ENCODE measurements around the gene GZF1. TPM values are rescaled to one million over a fixed set of nuclear protein-coding genes. Genes with fewer than 3 reads are reported as not detected.

The GZF1 gene
- total and polyA plus RNA-seq, 2 donors from 2014 or later: 7.7 to 14.1 TPM

- Histone ChIP-seq H3K36me3 (ENCODE audit: control insufficient read depth in 2 of 3, insufficient read depth in 3 of 3, low read length in 3 of 3) (no peaks in the 10 kb centered on the region), H3K9ac (ENCODE audit: low read length in 3 of 3) (peak within 1 kb of the TSS; percentile 67 to 83 (median 82)), H3K9me3 (ENCODE audit: control insufficient read depth in 2 of 3, insufficient read depth in 1 of 3, low read length in 3 of 3) (no peaks in the 10 kb centered on the region), H3K4me1 (ENCODE audit: control insufficient read depth in 2 of 3, insufficient read depth in 2 of 3, low read depth in 1 of 3, low read length in 3 of 3) (peaks cover 0 to 10% (median 9%) of the 10 kb centered on the region in 3 donors), H3K27me3 (ENCODE audit: control insufficient read depth, insufficient read depth, low read length) (no peaks in the 10 kb centered on the region), H3K4me3 (ENCODE audit: low read length in 3 of 3) (peak within 1 kb of the TSS; percentile 80 to 85 (median 81)), H3K27ac (ENCODE audit: low read depth in 2 of 2, low read length in 2 of 2) (peak within 1 kb of the TSS; percentile 87 to 89)
- DNase-seq: peak; percentile 95 to 98 (median 97)
- FAIRE-seq: no peak
- intact Hi-C loops (cut with DNase I): no loop called here
- TF ChIP-seq CTCF (IDR thresholded peaks at IDR 0.05; ENCODE audit: borderline replicate concordance, extremely low read depth, insufficient read depth): peak; percentile 50
Observed at GRCh38 chr20:23420943-23421931, 59.3 kb downstream of the GZF1 start, which contains the start of gene NAPB. Gene NAPB (minus strand): TSS chr20:23421488. CDS start chr20:23421402, 86 bp downstream.

Other genes starting within 250 kb of the GZF1 start
- gene NXT1, start 11.4 kb upstream of the GZF1 start, total RNA-seq: 17.6 TPM
- gene NXT1, start 11.4 kb upstream of the GZF1 start, polyA plus RNA-seq (ENCODE audit: insufficient read depth, low read depth, low replicate concordance): 21.4 TPM
- 9.6 TPM for gene NAPB, start 59.3 kb downstream of the GZF1 start, total RNA-seq
- 5.3 TPM for gene NAPB, start 59.3 kb downstream of the GZF1 start, polyA plus RNA-seq (ENCODE audit: insufficient read depth, low read depth, low replicate concordance)
- gene CSTL1, start 77.5 kb downstream of the GZF1 start, total RNA-seq: not detected
- gene CSTL1, start 77.5 kb downstream of the GZF1 start, polyA plus RNA-seq (ENCODE audit: insufficient read depth, low read depth, low replicate concordance): not detected
- gene CST11, start 90.7 kb downstream of the GZF1 start, total RNA-seq: not detected
- gene CST11, start 90.7 kb downstream of the GZF1 start, polyA plus RNA-seq (ENCODE audit: insufficient read depth, low read depth, low replicate concordance): not detected
- gene CST8, start 128.9 kb downstream of the GZF1 start, total RNA-seq: not detected
- not detected for gene CST8, start 128.9 kb downstream of the GZF1 start, polyA plus RNA-seq (ENCODE audit: insufficient read depth, low read depth, low replicate concordance)
- gene CST9L, start 206.3 kb downstream of the GZF1 start, total RNA-seq: not detected
- gene CST9L, start 206.3 kb downstream of the GZF1 start, polyA plus RNA-seq (ENCODE audit: insufficient read depth, low read depth, low replicate concordance): not detected
- gene CST9, start 243.7 kb downstream of the GZF1 start, total RNA-seq: not detected
- not detected for gene CST9, start 243.7 kb downstream of the GZF1 start, polyA plus RNA-seq (ENCODE audit: insufficient read depth, low read depth, low replicate concordance)

All from kidney (tissue), 14 donors.